ENCODE results near the gene DIP2C. TPM values are rescaled to one million over a fixed set of nuclear protein-coding genes. Genes with fewer than 3 reads are reported as not detected.

Gene DIP2C
- total and polyA plus RNA-seq, 7 experiments from 2014 or later, result 1.1 to 8.7 (median 4.5) TPM

DNA sequence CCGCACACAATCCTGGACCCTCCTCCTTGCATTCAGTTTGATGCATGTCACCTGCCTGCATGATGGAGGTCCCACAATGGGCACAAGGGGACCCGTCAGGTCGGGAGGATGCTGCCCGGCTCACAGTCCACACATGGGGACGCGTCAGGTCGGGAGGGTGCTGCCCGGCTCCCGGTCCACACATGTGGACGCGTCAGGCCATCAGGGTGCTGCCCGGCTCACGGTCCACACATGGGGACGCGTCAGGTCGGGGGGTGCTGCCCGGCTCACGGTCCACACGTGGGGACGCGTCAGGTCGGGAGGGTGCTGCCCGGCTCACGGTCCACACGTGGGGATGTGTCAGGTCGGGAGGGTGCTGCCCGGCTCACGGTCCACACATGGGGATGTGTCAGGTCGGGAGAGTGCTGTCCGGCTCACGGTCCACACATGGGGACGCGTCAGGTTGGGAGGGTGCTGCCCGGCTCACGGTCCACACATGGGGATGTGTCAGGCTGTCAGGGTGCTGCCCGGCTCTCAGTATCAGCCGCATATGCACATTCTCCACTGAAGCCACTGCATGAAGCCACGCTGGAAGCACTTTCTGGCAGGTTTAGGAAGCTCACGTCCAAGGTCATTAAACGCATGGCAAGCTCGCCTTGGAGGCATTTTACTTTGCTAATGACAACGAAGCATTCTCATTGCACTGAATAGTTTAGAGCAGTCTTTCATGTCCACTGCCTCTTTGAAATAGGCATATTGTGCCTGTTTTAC, 50.3 kb downstream of the DIP2C start:
- Histone ChIP-seq H3K4me3 (ENCODE audit: low read length) (no peak overlapping the region), H3K9me3 (ENCODE audit: control insufficient read depth in 2 of 3, low read length in 3 of 3) (no peaks in the 10 kb centered on the region), H3K27me3 (ENCODE audit: control insufficient read depth in 2 of 2, insufficient read depth in 2 of 2, low read length in 2 of 2) (no peaks in the 10 kb centered on the region), H3K27ac (ENCODE audit: low read depth, low read length) (no peak overlapping the region), H3K36me3 (ENCODE audit: control insufficient read depth in 2 of 3, insufficient read depth in 3 of 3, low read length in 3 of 3) (no peaks in the 10 kb centered on the region), H3K4me1 (ENCODE audit: control insufficient read depth in 2 of 2, insufficient read depth in 2 of 2, low read length in 2 of 2) (no peaks in the 10 kb centered on the region)
- Mint-ChIP-seq H3K4me3 (no peak overlapping the region), H3K4me1 (no peaks in the 10 kb centered on the region), H3K27ac (no peak overlapping the region), H3K9me3 (peaks cover 0 to 3% (median 0%) of the 10 kb centered on the region in 11 donors), H3K36me3 (no peaks in the 10 kb centered on the region), H3K27me3 (peaks cover 18 to 29% (median 21%) of the 10 kb centered on the region in 5 donors)
- ATAC-seq (no peak), DNase-seq (no peak)
- ChIA-PET CTCF (no interaction called here), POLR2A (no interaction called here)
- intact Hi-C loops (cut with micrococcal nuclease), result no loop called here

GRCh38 chr10:637771-638195, 51.7 kb downstream of the DIP2C start:
- Mint-ChIP-seq H3K4me3 (no peak overlapping the region), H3K9me3 (peaks cover 0 to 3% (median 0%) of the 10 kb centered on the region in 11 donors)
- CTCF ChIA-PET, result no interaction called here

GRCh38 chr10:637221-637620, 52.2 kb downstream of the DIP2C start:
- Histone ChIP-seq H3K27ac (ENCODE audit: low read depth, low read length) (no peak overlapping the region), H3K9me3 (ENCODE audit: control insufficient read depth in 2 of 3, low read length in 3 of 3) (no peaks in the 10 kb centered on the region), H3K27me3 (ENCODE audit: control insufficient read depth in 2 of 2, insufficient read depth in 2 of 2, low read length in 2 of 2) (no peaks in the 10 kb centered on the region), H3K36me3 (ENCODE audit: control insufficient read depth in 2 of 3, insufficient read depth in 3 of 3, low read length in 3 of 3) (no peaks in the 10 kb centered on the region), H3K4me1 (ENCODE audit: control insufficient read depth in 2 of 2, insufficient read depth in 2 of 2, low read length in 2 of 2) (no peaks in the 10 kb centered on the region), H3K4me3 (ENCODE audit: low read length) (no peak overlapping the region)
- DNase-seq (no peak), ATAC-seq (no peak)
- CTCF ChIA-PET, result no interaction called here
- H3K4me3 Mint-ChIP-seq, result no peak overlapping the region
- H3K27ac Mint-ChIP-seq, result no peak overlapping the region
- no peaks in the 10 kb centered on the region for H3K4me1 Mint-ChIP-seq
- H3K27me3 Mint-ChIP-seq, result peaks cover 18 to 40% (median 24%) of the 10 kb centered on the region in 5 donors
- peaks cover 0 to 3% (median 0%) of the 10 kb centered on the region in 11 donors for H3K9me3 Mint-ChIP-seq
- POLR2A ChIA-PET, result no interaction called here
- no peaks in the 10 kb centered on the region for H3K36me3 Mint-ChIP-seq
- intact Hi-C loops (cut with micrococcal nuclease), result no loop called here

More at GRCh38 chr10:637771-638195, 51.7 kb downstream of the DIP2C start:
- DNase-seq (no peak), ATAC-seq (no peak)
- intact Hi-C loops (cut with micrococcal nuclease), result no loop called here
- H3K36me3 Mint-ChIP-seq, result no peaks in the 10 kb centered on the region
- H3K9me3 ChIP-seq (ENCODE audit: control insufficient read depth in 2 of 3, low read length in 3 of 3), result no peaks in the 10 kb centered on the region
- H3K4me1 ChIP-seq (ENCODE audit: control insufficient read depth in 2 of 2, insufficient read depth in 2 of 2, low read length in 2 of 2), result no peaks in the 10 kb centered on the region
- H3K27ac ChIP-seq (ENCODE audit: low read depth, low read length), result no peak overlapping the region
- H3K4me3 ChIP-seq (ENCODE audit: low read length), result no peak overlapping the region
- POLR2A ChIA-PET, result no interaction called here
- no peaks in the 10 kb centered on the region for H3K4me1 Mint-ChIP-seq
- no peak overlapping the region for H3K27ac Mint-ChIP-seq
- no peaks in the 10 kb centered on the region for H3K36me3 ChIP-seq (ENCODE audit: control insufficient read depth in 2 of 3, insufficient read depth in 3 of 3, low read length in 3 of 3)
- H3K27me3 ChIP-seq (ENCODE audit: control insufficient read depth in 2 of 2, insufficient read depth in 2 of 2, low read length in 2 of 2), result no peaks in the 10 kb centered on the region
- peaks cover 18 to 40% (median 24%) of the 10 kb centered on the region in 5 donors for H3K27me3 Mint-ChIP-seq

DNA sequence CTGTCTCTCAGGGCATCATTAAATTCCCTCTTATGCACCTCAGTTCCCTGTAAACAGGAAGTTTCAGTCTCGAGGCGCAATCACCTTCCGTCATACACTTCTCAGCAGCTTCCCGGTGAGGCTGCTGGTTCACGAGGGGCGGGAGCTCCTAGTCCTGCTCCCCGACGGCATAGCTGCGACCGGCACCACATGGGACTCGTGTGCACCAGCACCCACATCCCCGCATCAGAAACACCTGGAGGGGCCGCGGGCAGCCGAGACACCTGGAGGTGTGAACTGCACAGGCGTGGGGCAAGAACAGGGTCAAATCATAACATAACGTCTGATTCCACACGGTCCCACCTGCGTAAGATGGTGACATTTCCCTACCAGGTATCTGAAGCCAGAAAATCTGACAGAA, 52.7 kb downstream of the DIP2C start:
- DNase-seq (no peak), ATAC-seq (no peak)
- Mint-ChIP-seq H3K4me1 (no peaks in the 10 kb centered on the region), H3K27me3 (peaks cover 18 to 40% (median 24%) of the 10 kb centered on the region in 5 donors), H3K9me3 (peaks cover 0 to 3% (median 0%) of the 10 kb centered on the region in 11 donors), H3K36me3 (no peaks in the 10 kb centered on the region), H3K4me3 (no peak overlapping the region), H3K27ac (no peak overlapping the region)
- ChIA-PET CTCF (no interaction called here), POLR2A (no interaction called here)
- H3K27ac ChIP-seq (ENCODE audit: low read depth, low read length), result no peak overlapping the region
- no peak overlapping the region for H3K4me3 ChIP-seq (ENCODE audit: low read length)
- intact Hi-C loops (cut with micrococcal nuclease), result no loop called here
- H3K36me3 ChIP-seq (ENCODE audit: control insufficient read depth in 2 of 3, insufficient read depth in 3 of 3, low read length in 3 of 3), result no peaks in the 10 kb centered on the region
- no peaks in the 10 kb centered on the region for H3K9me3 ChIP-seq (ENCODE audit: control insufficient read depth in 2 of 3, low read length in 3 of 3)
- no peaks in the 10 kb centered on the region for H3K4me1 ChIP-seq (ENCODE audit: control insufficient read depth in 2 of 2, insufficient read depth in 2 of 2, low read length in 2 of 2)
- no peaks in the 10 kb centered on the region for H3K27me3 ChIP-seq (ENCODE audit: control insufficient read depth in 2 of 2, insufficient read depth in 2 of 2, low read length in 2 of 2)

- ChIA-PET POLR2A (interaction anchor here (0.6 kb wide), 1 partner anchor 33 kb away, joined by 3 read pairs; no protein-coding TSS in a partner anchor), CTCF (no interaction called here)
- Histone ChIP-seq H3K27ac (ENCODE audit: low read depth, low read length) (no peak overlapping the region), H3K27me3 (ENCODE audit: control insufficient read depth in 2 of 2, insufficient read depth in 2 of 2, low read length in 2 of 2) (no peaks in the 10 kb centered on the region), H3K36me3 (ENCODE audit: control insufficient read depth in 2 of 3, insufficient read depth in 3 of 3, low read length in 3 of 3) (no peaks in the 10 kb centered on the region), H3K9me3 (ENCODE audit: control insufficient read depth in 2 of 3, low read length in 3 of 3) (no peaks in the 10 kb centered on the region), H3K4me3 (ENCODE audit: low read length) (no peak overlapping the region), H3K4me1 (ENCODE audit: control insufficient read depth in 2 of 2, insufficient read depth in 2 of 2, low read length in 2 of 2) (no peaks in the 10 kb centered on the region)
- ATAC-seq, result no peak
- no peaks in the 10 kb centered on the region for H3K36me3 Mint-ChIP-seq
- intact Hi-C loops (cut with micrococcal nuclease), result no loop called here
- no peak overlapping the region for H3K4me3 Mint-ChIP-seq
- no peak for DNase-seq
- peaks cover 18 to 40% (median 24%) of the 10 kb centered on the region in 5 donors for H3K27me3 Mint-ChIP-seq
- no peak overlapping the region for H3K27ac Mint-ChIP-seq
- no peaks in the 10 kb centered on the region for H3K4me1 Mint-ChIP-seq
- H3K9me3 Mint-ChIP-seq, result peaks cover 0 to 3% (median 0%) of the 10 kb centered on the region in 11 donors
Observed at GRCh38 chr10:636016-636730, 53.3 kb downstream of the DIP2C start.

GRCh38 chr10:635088-635861, 54.2 kb downstream of the DIP2C start:
- H3K27me3 Mint-ChIP-seq, result peaks cover 21 to 40% (median 25%) of the 10 kb centered on the region in 5 donors
- DNase-seq, result no peak
- POLR2A ChIA-PET, result interaction anchor here (0.6 kb wide), 1 partner anchor 32 kb away, joined by 3 read pairs; no protein-coding TSS in a partner anchor
- peaks cover 0 to 3% (median 0%) of the 10 kb centered on the region in 11 donors for H3K9me3 Mint-ChIP-seq
- no peak overlapping the region for H3K27ac ChIP-seq (ENCODE audit: low read depth, low read length)
- no peak overlapping the region for H3K4me3 ChIP-seq (ENCODE audit: low read length)
- ATAC-seq, result no peak
- H3K9me3 ChIP-seq (ENCODE audit: control insufficient read depth in 2 of 3, low read length in 3 of 3), result no peaks in the 10 kb centered on the region
- H3K4me3 Mint-ChIP-seq, result no peak overlapping the region
- CTCF ChIA-PET, result no interaction called here
- no peaks in the 10 kb centered on the region for H3K36me3 Mint-ChIP-seq
- no peaks in the 10 kb centered on the region for H3K4me1 ChIP-seq (ENCODE audit: control insufficient read depth in 2 of 2, insufficient read depth in 2 of 2, low read length in 2 of 2)
- no peak overlapping the region for H3K27ac Mint-ChIP-seq
- H3K27me3 ChIP-seq (ENCODE audit: control insufficient read depth in 2 of 2, insufficient read depth in 2 of 2, low read length in 2 of 2), result no peaks in the 10 kb centered on the region
- no peaks in the 10 kb centered on the region for H3K36me3 ChIP-seq (ENCODE audit: control insufficient read depth in 2 of 3, insufficient read depth in 3 of 3, low read length in 3 of 3)
- intact Hi-C loops (cut with micrococcal nuclease), result no loop called here
- peaks cover 0 to 1% (median 0%) of the 10 kb centered on the region in 7 donors for H3K4me1 Mint-ChIP-seq
